Motor neuron (in vitro differentiated cells): ENCODE data around the gene PELI1. TPM values are rescaled to one million over a fixed set of nuclear protein-coding genes. Genes with fewer than 3 reads are reported as not detected.
A peak's percentile ranks its signal among the peaks of the same experiment; 100 is the strongest.
"Not testable (repeated sequence)": the region's sequence is repeated elsewhere in the genome, so short reads cannot be mapped to it uniquely, and the experiment has no call there.

ENCODE experiments used
- ATAC-seq, 8 experiments: fragments of 200-7000 bp; cut with Tn5 transposase; replicated peaks in 6 of 8; 2 replicates each; pipeline ENCODE4 v1.8.0; 2021; ENCODE audit warnings: mild to moderate bottlenecking in 8 of 8, moderate library complexity in 8 of 8
- H3K27ac ChIP-seq, 2 donors: fragments of 250-450 bp; sonication (Bioruptor Pico); 2 replicates each; pipeline ENCODE4 v1.9.0; 2021; ENCODE audit warnings: antibody characterized with exemption in 2 of 2, mild to moderate bottlenecking in 2 of 2, moderate library complexity in 1 of 2
- H3K4me1 ChIP-seq, 2 donors: fragments of 250-450 bp; sonication (Bioruptor Pico); replicated peaks in 1 of 2; 2 replicates each; pipeline ENCODE4 v1.6.1; 2021; ENCODE audit warnings: antibody characterized with exemption in 2 of 2, mild to moderate bottlenecking in 2 of 2, moderate library complexity in 1 of 2
- H3K4me3 ChIP-seq, 5 donors: fragments of 250-450 bp; sonication (Bioruptor Pico); 2 replicates each; pipeline ENCODE4 v1.9.0; 2021; ENCODE audit warnings: antibody characterized with exemption in 5 of 5, mild to moderate bottlenecking in 5 of 5, moderate library complexity in 4 of 5
- WGBS, 10 experiments: fragments of 450-650 bp; shearing (Covaris generic); methylation state at CpG; one replicate each; pipeline ENCODE4 v1.0.0; 2022; 5-methylcytosine and 5-hydroxymethylcytosine counted together
- in situ Hi-C, 9 experiments: fragments of 400-800 bp; cut with MboI; loops; one replicate each; pipeline ENCODE4 v1.15.0; 2021; ENCODE audit warnings: low sequenced_read_pairs in 9 of 9, low pct_unique_long_range_greater_than_20kb in 2 of 9; ENCODE audit not compliant: unreplicated experiment in 9 of 9
- total RNA-seq, 8 experiments: library from RNA; unstranded; fragments of 300-600 nt; gene quantifications; 2 replicates each; pipeline versions ENCODE4 v1.2.3 to v1.2.4, GENCODE V29; 2022

The PELI1 gene
- total RNA-seq, 8 experiments from 2014 or later = 7.2 to 37.1 (median 27.4) TPM

GRCh38 chr2:64108666-64109241, 35.5 kb downstream of the PELI1 start:
- 0 to 100% (median 85%) methylated on average over 1 to 3 of the region's 3 CpGs for WGBS, 10 experiments
- no peak overlapping the region for H3K27ac ChIP-seq

GRCh38 chr2:64106481-64106880, 37.7 kb downstream of the PELI1 start:
- Histone ChIP-seq H3K4me1 (peaks cover 2 to 3% of the 10 kb centered on the region in 2 donors), H3K4me3 (no peak overlapping the region), H3K27ac (no peak overlapping the region)
- no peak for ATAC-seq
- 90 to 100% (median 100%) methylated on average over 1 to 3 of the region's 3 CpGs; no CpG with 5 or more reads in 1 of the 10 experiments for WGBS, 10 experiments
- in situ Hi-C loops = no loop called here

More at GRCh38 chr2:64108666-64109241, 35.5 kb downstream of the PELI1 start:
- Histone ChIP-seq H3K4me1 (peaks cover 2 to 4% of the 10 kb centered on the region in 2 donors), H3K4me3 (no peak overlapping the region)
- in situ Hi-C loops = no loop called here
- no peak for ATAC-seq

GRCh38 chr2:64105670-64106461, 38.4 kb downstream of the PELI1 start:
- peaks cover 0 to under 1% of the 10 kb centered on the region in 2 donors for H3K4me1 ChIP-seq
- H3K4me3 ChIP-seq = no peak overlapping the region
- H3K27ac ChIP-seq = no peak overlapping the region
- ATAC-seq = peak in 2 of 8 experiments; percentile 48 to 65
- in situ Hi-C loops = no loop called here
- 17 to 86% (median 60%) methylated on average over 1 to 4 of the region's 5 CpGs; no CpG with 5 or more reads in 1 of the 10 experiments for WGBS, 10 experiments

GRCh38 chr2:64104933-64105332, 39.3 kb downstream of the PELI1 start:
- no peak overlapping the region for H3K27ac ChIP-seq
- peak in 2 of 8 experiments; percentile 24 to 36 for ATAC-seq
- H3K4me1 ChIP-seq = no peaks in the 10 kb centered on the region
- H3K4me3 ChIP-seq = no peak overlapping the region
- in situ Hi-C loops = no loop called here
- WGBS, 10 experiments = 0 to 89% (median 44%) methylated on average over 1 of the region's 1 CpG; no CpG with 5 or more reads in 2 of the 10 experiments

- H3K4me1 ChIP-seq, H3K27ac ChIP-seq, ATAC-seq, H3K4me3 ChIP-seq, in situ Hi-C loops: not testable (repeated sequence)
- 71 to 100% (median 92%) methylated on average over 2 to 6 of the region's 7 CpGs; no CpG with 5 or more reads in 3 of the 10 experiments for WGBS, 10 experiments
These were observed 41.5 kb downstream of the PELI1 start for GRCh38 chr2:64102736-64103135.

- Histone ChIP-seq H3K27ac (no peak overlapping the region), H3K4me1 (no peaks in the 10 kb centered on the region), H3K4me3 (no peak overlapping the region)
- ATAC-seq = peak in 1 of 8 experiments; percentile 20
- in situ Hi-C loops = no loop called here
These were observed 43.1 kb downstream of the PELI1 start for GRCh38 chr2:64101141-64101591.

GRCh38 chr2:64100584-64100983, 43.6 kb downstream of the PELI1 start:
- in situ Hi-C loops = not testable (repeated sequence)
- WGBS, 10 experiments = 75 to 100% (median 100%) methylated on average over 1 to 6 of the region's 8 CpGs; no CpG with 5 or more reads in 1 of the 10 experiments

GRCh38 chr2:64094663-64095382, 49.4 kb downstream of the PELI1 start:
- in situ Hi-C loops = no loop called here
- Histone ChIP-seq H3K27ac (no peak overlapping the region), H3K4me1 (peaks cover 5 to 10% of the 10 kb centered on the region in 2 donors), H3K4me3 (no peak overlapping the region)
- ATAC-seq = no peak
- WGBS, 10 experiments = 57 to 91% (median 86%) methylated on average over 3 to 11 of the region's 12 CpGs; no CpG with 5 or more reads in 1 of the 10 experiments

More at GRCh38 chr2:64100584-64100983, 43.6 kb downstream of the PELI1 start:
- not testable (repeated sequence) for ATAC-seq, H3K4me3 ChIP-seq, H3K4me1 ChIP-seq, H3K27ac ChIP-seq

GRCh38 chr2:64093341-64093740, 50.9 kb downstream of the PELI1 start:
- no peak for ATAC-seq
- H3K27ac ChIP-seq = no peak overlapping the region
- in situ Hi-C loops = no loop called here
- H3K4me3 ChIP-seq = no peak overlapping the region
- peaks cover 5 to 10% of the 10 kb centered on the region in 2 donors for H3K4me1 ChIP-seq
- 46 to 100% (median 83%) methylated on average over 1 to 4 of the region's 4 CpGs for WGBS, 10 experiments

- H3K4me3 ChIP-seq = no peak overlapping the region
- in situ Hi-C loops = no loop called here
- 28 to 100% (median 87%) methylated on average over 2 to 4 of the region's 4 CpGs for WGBS, 10 experiments
- no peak for ATAC-seq
- H3K27ac ChIP-seq = no peak overlapping the region
- H3K4me1 ChIP-seq = peaks cover 5 to 10% of the 10 kb centered on the region in 2 donors
These were observed 51.7 kb downstream of the PELI1 start for GRCh38 chr2:64092502-64092901.

- no peak for ATAC-seq
- WGBS, 10 experiments = 50 to 100% (median 80%) methylated on average over 1 to 2 of the region's 2 CpGs; no CpG with 5 or more reads in 3 of the 10 experiments
- H3K4me3 ChIP-seq = no peak overlapping the region
These were observed 54.0 kb downstream of the PELI1 start for GRCh38 chr2:64090264-64090663.

GRCh38 chr2:64086347-64087082, 57.7 kb downstream of the PELI1 start:
- 80 to 100% (median 93%) methylated on average over 1 to 5 of the region's 6 CpGs; no CpG with 5 or more reads in 3 of the 10 experiments for WGBS, 10 experiments
- no peak overlapping the region for H3K27ac ChIP-seq
- ATAC-seq = peak in 3 of 8 experiments; percentile 26 to 70 (median 27)
- H3K4me3 ChIP-seq = no peak overlapping the region
- in situ Hi-C loops = no loop called here
- H3K4me1 ChIP-seq = no peaks in the 10 kb centered on the region

More at GRCh38 chr2:64090264-64090663, 54.0 kb downstream of the PELI1 start:
- peaks cover 5 to 7% of the 10 kb centered on the region in 2 donors for H3K4me1 ChIP-seq
- in situ Hi-C loops = no loop called here
- H3K27ac ChIP-seq = no peak overlapping the region
